Measurements from ENCODE around the gene HERPUD1. TPM values are rescaled to one million over a fixed set of nuclear protein-coding genes. Genes with fewer than 3 reads are reported as not detected.

The HERPUD1 gene
- total RNA-seq, 1 experiment from 2014 or later = 45.2 TPM

GRCh38 chr16:56919099-56919800 is 12.7 kb upstream of the HERPUD1 start:
- intact Hi-C loops (cut with micrococcal nuclease; ENCODE audit: unreplicated experiment) (no loop called here), in situ Hi-C loops (cut with HindIII; ENCODE audit: low pct_unique_long_range_greater_than_20kb, low sequenced_read_pairs) (no loop called here)
- Histone ChIP-seq H3K27me3 (ENCODE audit: control insufficient read depth, insufficient read depth, low read length) (no peaks in the 10 kb centered on the region), H3K9me3 (ENCODE audit: control insufficient read depth, insufficient read depth, low read depth, low read length) (no peaks in the 10 kb centered on the region), H3K4me1 (ENCODE audit: control insufficient read depth, insufficient read depth, low read length) (no peaks in the 10 kb centered on the region), H3K36me3 (ENCODE audit: control insufficient read depth, insufficient read depth, low read length) (no peaks in the 10 kb centered on the region), H3K27ac (ENCODE audit: low read length) (no peak overlapping the region), H3K4me3 (ENCODE audit: low read depth in 2 of 2, low read length in 2 of 2) (no peak overlapping the region)
- TF ChIP-seq TCF7L2 (IDR thresholded peaks at IDR 0.05; ENCODE audit: low read depth, low read length) (no peak), SIN3A (IDR thresholded peaks at IDR 0.05; ENCODE audit: borderline replicate concordance, insufficient read depth, low read depth, low read length) (no peak), REST (IDR thresholded peaks at IDR 0.05; ENCODE audit: insufficient read depth in 1 of 2, low read depth in 2 of 2, low read length in 1 of 2) (no peak), POLR2AphosphoS5 (IDR thresholded peaks at IDR 0.05; ENCODE audit: low read depth, low read length) (no peak)
- TF ChIP-seq, protein P1, sequence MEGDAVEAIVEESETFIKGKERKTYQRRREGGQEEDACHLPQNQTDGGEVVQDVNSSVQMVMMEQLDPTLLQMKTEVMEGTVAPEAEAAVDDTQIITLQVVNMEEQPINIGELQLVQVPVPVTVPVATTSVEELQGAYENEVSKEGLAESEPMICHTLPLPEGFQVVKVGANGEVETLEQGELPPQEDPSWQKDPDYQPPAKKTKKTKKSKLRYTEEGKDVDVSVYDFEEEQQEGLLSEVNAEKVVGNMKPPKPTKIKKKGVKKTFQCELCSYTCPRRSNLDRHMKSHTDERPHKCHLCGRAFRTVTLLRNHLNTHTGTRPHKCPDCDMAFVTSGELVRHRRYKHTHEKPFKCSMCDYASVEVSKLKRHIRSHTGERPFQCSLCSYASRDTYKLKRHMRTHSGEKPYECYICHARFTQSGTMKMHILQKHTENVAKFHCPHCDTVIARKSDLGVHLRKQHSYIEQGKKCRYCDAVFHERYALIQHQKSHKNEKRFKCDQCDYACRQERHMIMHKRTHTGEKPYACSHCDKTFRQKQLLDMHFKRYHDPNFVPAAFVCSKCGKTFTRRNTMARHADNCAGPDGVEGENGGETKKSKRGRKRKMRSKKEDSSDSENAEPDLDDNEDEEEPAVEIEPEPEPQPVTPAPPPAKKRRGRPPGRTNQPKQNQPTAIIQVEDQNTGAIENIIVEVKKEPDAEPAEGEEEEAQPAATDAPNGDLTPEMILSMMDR (IDR thresholded peaks at IDR 0.05) = no peak
- no peak for DNase-seq (ENCODE audit: low read depth, low spot score)
- ATAC-seq = no peak
- CTCF ChIA-PET = no interaction called here
- POLR2A ChIA-PET = no interaction called here
- no TSS peak for BruUV-seq (replicated peaks)

DNA sequence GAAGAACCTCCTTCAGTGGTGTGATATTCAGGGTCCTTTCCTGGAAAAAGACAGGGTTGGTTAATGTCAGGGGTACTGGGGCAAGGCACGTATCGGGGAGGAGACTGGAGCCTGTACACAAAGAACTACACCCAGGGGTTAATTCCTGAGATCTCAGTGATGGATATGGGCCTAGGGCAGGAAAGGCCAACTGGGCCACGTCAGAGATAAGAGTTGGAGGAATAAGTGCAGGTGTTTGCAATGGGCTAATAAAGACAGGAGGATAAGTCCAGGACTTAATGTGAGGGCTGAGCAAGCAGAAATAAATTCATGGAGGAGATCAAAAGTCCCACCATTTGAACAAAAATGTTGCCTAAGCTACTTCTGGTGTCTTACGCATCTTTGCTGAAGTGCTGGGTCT is 10.4 kb upstream of the HERPUD1 start:
- ChIA-PET POLR2A (interaction anchor here (0.6 kb wide), 1 partner anchor 183 kb away, joined by 4 read pairs; no protein-coding TSS in a partner anchor), CTCF (no interaction called here)
- no peak overlapping the region for H3K4me3 ChIP-seq (ENCODE audit: low read depth in 2 of 2, low read length in 2 of 2)
- no peak overlapping the region for H3K27ac ChIP-seq (ENCODE audit: low read length)
- intact Hi-C loops (cut with micrococcal nuclease; ENCODE audit: unreplicated experiment) (no loop called here), in situ Hi-C loops (cut with HindIII; ENCODE audit: low pct_unique_long_range_greater_than_20kb, low sequenced_read_pairs) (no loop called here)
- TF ChIP-seq POLR2AphosphoS5 (IDR thresholded peaks at IDR 0.05; ENCODE audit: low read depth, low read length) (no peak), TCF7L2 (IDR thresholded peaks at IDR 0.05; ENCODE audit: low read depth, low read length) (no peak), SIN3A (IDR thresholded peaks at IDR 0.05; ENCODE audit: borderline replicate concordance, insufficient read depth, low read depth, low read length) (no peak)
- TF ChIP-seq, protein P1 (IDR thresholded peaks at IDR 0.05) = no peak
- no peaks in the 10 kb centered on the region for H3K27me3 ChIP-seq (ENCODE audit: control insufficient read depth, insufficient read depth, low read length)
- no peaks in the 10 kb centered on the region for H3K9me3 ChIP-seq (ENCODE audit: control insufficient read depth, insufficient read depth, low read depth, low read length)
- H3K36me3 ChIP-seq (ENCODE audit: control insufficient read depth, insufficient read depth, low read length) = no peaks in the 10 kb centered on the region
- DNase-seq (ENCODE audit: low read depth, low spot score) = no peak
- no TSS peak for BruUV-seq (replicated peaks)
- ATAC-seq = no peak
- H3K4me1 ChIP-seq (ENCODE audit: control insufficient read depth, insufficient read depth, low read length) = no peaks in the 10 kb centered on the region
